ENCODE results near the gene CUX1.
"Not testable (repeated sequence)": the region's sequence is repeated elsewhere in the genome, so short reads cannot be mapped to it uniquely, and the experiment has no call there.

Gene CUX1

DNA sequence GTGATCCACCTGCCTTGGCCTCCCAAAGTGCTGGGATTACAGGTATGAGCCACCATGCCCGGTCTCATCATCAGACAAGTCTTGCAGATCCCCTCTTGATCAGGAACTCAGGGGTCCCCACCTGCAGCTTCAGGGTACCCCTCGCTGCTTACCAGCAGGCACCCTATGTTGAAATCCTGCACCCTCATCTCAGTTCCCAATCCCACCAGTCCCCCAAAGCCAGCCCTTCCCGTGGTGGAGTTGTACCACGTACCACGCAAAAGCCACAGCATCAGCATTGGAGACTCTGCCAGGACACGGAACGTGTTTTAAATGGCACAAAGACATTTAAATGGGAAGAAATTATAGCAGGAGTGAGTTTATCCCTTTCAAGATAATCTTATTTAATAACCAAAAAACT lies 202.0 kb downstream of the CUX1 start:
- no peak for DNase-seq

DNA sequence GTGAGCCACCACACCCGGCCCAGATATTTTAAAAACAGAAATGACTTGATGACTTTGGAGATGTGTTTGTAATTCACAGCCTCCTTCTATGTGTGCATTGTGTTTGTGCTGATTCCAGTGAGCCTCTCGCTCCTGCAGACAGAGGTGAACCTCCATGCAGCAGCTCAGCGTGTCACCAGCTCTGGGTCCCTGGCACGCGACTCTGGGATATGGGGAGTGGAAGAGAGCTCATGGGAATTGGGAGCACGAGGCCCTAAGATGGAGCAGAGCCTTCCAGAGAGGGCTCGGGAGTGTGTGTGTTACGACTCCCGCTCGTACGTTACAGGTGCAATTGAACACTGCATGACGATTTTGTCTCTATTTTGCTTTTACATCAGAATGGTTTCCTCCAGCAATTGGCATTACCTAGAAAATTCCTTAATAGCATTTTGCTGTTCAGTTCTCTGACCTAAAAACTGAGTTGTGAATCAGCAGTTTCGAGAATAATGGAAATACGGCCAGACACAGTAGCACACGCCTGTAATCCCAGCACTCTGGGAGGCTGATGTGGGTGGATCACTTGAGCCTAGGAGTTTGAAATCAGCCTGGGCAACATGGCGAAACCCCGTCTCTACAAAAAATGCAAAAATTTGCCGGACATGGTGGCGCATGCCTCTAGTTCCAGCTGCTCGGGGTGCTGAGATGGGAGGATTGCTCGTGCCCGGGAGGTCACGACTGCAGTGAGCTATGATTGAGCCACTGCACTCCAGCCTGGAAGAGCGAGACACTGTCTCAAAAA lies 204.6 kb downstream of the CUX1 start:
- DNase-seq: no peak

GRCh38 chr7:102024005-102024768 lies 206.8 kb downstream of the CUX1 start:
- DNase-seq: no peak

GRCh38 chr7:102024769-102025391 lies 207.5 kb downstream of the CUX1 start:
- no peak for DNase-seq

GRCh38 chr7:102025777-102026176 lies 208.4 kb downstream of the CUX1 start:
- DNase-seq: not testable (repeated sequence)

DNA sequence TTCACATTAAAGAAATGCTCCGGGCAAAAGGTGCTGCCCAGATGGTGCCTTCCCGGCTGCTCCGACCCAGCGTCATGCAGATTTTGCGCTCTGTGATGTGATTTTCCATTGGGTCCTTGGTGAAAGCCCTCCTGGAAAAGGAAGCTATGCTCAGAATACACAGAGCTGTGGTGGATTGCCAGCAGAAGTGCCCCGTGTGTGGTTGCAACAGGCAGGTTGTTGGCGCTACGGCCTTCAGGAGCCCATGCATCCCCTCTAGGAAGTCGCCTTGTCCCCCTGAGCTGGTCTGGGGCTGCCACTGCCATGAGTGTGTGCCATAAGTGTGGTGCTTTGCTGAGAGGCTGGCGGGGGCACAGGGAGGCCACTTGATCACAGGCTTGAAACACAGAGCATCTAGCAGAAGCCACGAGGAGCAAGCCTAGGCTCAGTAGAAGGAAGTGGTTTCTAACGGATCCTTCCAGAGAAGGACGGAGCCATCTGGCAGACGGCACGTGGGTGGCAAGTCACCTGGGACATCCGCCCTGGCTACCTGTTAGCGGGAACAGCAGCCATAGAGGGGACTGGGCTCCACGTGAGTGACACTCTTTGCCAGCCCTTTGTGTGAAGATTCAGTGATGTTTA lies 210.9 kb downstream of the CUX1 start:
- DNase-seq: no peak

DNA sequence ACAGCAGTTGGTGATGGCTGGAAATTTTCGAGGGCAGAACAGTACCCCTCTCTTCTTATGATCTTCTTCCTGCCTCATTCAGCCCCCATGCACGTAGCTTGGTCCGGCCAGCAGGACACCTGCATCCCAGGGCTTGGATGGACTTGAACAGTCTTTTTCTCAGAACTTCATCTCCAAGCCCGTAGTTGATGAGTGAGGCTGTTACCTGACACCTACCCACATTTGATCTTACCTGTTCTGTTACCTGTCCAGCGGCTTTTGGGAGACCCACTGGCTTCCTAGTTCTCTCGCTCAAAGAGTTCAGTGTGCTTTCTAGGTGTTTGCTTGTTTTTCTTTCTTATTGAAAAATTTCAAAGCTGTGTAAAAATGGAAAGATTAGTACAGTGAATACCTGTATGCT lies 212.2 kb downstream of the CUX1 start:
- no peak for DNase-seq

GRCh38 chr7:102030696-102031095 lies 213.3 kb downstream of the CUX1 start:
- no peak for DNase-seq

- DNase-seq: no peak
Observed at GRCh38 chr7:102036958-102037357, 219.5 kb downstream of the CUX1 start.

DNA sequence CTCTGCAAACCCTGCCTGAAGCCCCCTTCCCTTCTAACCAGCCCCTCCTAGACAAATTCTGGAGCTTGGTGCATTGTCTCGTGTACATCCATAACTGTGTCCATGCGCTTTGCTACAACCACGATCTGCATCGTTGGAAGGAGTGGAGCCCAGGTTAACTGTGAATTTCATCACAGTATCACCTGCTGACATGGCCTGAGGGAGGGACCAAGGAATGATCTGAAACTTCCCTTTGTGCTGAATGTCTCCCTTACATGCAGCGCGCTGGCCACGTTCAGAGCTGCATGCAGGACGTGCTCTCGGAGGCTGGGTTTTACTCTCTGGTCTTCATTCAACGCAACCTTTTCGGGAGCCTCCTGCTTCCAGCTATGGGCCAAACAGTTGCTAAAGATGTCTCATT lies 222.3 kb downstream of the CUX1 start:
- DNase-seq: no peak

GRCh38 chr7:102040569-102040968 lies 223.1 kb downstream of the CUX1 start:
- DNase-seq: no peak

DNA sequence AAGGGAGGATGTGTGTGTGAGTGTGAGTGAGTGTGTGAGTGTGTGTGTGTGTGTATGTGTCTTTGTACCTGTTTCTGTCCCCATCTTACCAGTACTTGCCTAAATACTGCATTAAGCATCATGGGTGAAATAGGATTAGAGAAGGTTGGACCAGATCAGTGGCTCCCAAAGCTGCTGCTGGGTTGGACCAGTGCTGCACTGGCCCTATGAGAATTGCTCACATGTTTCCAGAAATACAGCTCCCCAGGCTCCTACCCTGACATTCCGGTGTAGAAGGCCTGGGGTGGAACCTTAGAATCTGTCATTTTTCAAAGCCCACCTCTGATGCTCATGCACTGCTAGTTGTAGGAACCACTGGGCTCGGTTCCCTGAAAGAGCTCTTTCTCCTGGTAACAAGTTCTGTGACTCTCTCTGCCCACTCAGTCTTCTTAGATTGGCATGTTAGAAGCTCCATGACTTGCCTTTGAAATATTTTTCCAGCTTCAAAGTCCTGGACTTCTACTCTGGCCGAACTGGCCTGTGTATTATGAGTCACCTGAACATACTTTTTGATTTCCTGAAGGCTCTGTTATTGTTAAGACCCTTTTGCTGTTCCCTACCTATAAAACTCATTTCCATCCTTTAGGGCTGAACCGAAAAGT lies 224.7 kb downstream of the CUX1 start:
- DNase-seq: no peak

GRCh38 chr7:102042796-102043195 lies 225.4 kb downstream of the CUX1 start:
- not testable (repeated sequence) for DNase-seq

DNA sequence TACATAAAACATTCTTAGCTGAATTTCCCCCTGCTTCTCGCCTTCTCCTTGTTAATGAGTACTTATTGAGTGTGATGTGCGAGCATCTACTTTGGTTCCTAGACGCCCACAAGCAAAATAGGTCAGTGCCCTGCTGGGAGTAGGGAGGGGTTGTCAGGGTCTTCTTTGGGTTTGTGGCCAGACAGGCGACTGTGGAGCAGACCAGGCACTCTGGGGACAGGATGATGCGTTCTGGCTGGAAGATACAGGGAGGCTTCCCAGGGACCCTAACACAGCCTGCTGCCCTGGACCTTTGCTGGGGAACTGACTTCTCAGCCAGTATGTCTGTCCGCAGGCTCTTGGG lies 227.2 kb downstream of the CUX1 start:
- DNase-seq: no peak

GRCh38 chr7:102044984-102045673 lies 227.7 kb downstream of the CUX1 start:
- DNase-seq: no peak

DNA sequence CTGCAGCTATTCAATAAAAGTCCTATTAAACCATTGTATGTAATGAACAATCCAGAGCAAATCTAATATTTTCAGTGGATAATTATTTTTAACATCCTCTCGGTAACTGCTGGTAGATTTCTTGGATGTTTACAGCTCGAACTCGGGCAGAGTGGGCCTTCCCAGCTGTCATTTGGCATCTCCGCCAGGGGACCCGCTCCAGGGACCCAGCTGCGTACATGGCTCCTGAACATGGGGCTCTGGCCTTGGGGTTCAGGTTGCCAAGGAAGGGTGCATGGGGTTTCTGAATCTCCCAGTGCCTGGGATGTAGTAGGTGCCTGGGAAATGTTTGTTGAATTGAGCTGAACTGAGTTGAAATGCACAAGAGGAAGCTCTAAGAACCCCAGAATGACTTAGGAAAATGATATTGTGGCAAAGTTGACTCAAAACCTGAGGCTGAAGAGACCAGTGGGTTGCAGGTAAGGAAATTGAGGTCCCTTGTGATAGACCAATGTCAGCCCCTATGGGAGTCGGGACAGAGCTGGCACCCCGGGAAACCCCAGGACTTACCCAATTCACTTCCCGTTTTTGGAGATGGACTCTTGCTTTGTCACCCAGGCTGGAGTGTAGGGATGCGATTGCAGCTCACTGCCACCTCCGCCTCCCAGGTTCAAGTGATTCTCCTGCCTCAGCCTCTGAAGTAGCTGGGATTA lies 228.4 kb downstream of the CUX1 start:
- no peak for DNase-seq

GRCh38 chr7:102046373-102047117 lies 229.1 kb downstream of the CUX1 start:
- no peak for DNase-seq

DNA sequence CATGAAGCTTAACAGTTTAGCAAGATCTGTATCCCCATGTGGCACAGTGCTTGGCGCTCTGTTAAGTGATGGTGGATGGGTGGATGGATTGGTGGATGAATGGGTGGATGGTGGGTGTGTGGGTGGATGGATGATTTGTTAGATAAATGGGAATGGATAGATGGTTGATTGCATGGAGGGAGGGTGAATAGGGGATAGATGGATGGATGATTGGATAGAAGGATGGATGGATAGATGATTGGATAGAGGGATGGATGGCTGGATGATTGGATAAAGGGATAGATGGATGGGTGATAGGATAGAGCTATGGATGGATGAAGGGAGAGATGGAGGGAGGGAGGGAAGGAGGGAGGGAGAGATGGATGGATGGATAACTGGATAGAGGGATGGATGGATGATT lies 229.7 kb downstream of the CUX1 start:
- DNase-seq: no peak

- no peak for DNase-seq
Observed at GRCh38 chr7:102049765-102050164, 232.3 kb downstream of the CUX1 start.

GRCh38 chr7:102050864-102051460 lies 233.5 kb downstream of the CUX1 start:
- DNase-seq: no peak

- not testable (repeated sequence) for DNase-seq
Observed at GRCh38 chr7:102051736-102052135, 234.3 kb downstream of the CUX1 start.
